ENCODE measurements around the gene ENAH. TPM values are rescaled to one million over a fixed set of nuclear protein-coding genes. Genes with fewer than 3 reads are reported as not detected.

ENAH gene
- total RNA-seq, 4 donors from 2014 or later, result 18.7 to 60.7 (median 30.5) TPM

DNA sequence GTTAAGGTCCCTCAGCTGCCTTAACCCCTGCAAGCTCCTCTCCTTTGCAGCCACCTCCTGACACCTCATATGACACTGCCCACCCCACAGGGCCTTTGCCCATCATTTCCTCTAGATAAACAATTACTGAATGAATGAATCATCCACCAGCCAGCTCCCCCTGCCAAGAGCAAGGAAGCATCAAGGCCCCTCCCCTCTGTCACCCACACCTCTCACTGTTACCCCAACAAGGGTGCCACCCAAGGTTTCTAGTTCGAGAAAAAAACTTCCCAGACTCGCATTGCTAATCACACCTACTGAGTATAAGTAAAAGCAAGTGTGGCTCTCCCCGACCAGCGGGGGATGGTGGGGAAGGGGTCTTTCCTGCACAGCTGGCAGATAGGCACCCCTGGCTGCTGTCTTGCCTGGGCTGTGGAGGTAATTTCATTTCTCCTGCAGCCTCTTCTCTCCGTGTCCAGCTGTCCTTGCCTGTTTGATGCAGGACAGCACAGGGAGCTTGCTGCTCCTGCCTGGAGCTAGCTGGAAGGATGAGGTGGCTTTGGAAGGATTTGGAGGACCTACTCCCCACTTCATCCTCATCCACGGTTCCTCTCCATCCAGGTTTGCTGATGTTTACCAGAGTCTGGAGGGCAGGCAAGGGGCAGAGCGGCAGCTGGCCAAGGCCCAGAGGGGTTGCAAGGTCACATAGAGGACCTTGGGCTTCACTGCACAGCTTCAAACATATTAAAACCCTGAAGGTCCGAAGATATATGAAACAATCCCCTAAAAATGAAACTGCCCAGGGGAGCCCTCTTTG lies 192.0 kb downstream of the ENAH start:
- ATAC-seq (ENCODE audit: low FRiP score) (no peak), DNase-seq (ENCODE audit: low spot score) (no peak)
- TF ChIP-seq, protein P1, sequence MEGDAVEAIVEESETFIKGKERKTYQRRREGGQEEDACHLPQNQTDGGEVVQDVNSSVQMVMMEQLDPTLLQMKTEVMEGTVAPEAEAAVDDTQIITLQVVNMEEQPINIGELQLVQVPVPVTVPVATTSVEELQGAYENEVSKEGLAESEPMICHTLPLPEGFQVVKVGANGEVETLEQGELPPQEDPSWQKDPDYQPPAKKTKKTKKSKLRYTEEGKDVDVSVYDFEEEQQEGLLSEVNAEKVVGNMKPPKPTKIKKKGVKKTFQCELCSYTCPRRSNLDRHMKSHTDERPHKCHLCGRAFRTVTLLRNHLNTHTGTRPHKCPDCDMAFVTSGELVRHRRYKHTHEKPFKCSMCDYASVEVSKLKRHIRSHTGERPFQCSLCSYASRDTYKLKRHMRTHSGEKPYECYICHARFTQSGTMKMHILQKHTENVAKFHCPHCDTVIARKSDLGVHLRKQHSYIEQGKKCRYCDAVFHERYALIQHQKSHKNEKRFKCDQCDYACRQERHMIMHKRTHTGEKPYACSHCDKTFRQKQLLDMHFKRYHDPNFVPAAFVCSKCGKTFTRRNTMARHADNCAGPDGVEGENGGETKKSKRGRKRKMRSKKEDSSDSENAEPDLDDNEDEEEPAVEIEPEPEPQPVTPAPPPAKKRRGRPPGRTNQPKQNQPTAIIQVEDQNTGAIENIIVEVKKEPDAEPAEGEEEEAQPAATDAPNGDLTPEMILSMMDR (IDR thresholded peaks at IDR 0.05), result no peak

DNA sequence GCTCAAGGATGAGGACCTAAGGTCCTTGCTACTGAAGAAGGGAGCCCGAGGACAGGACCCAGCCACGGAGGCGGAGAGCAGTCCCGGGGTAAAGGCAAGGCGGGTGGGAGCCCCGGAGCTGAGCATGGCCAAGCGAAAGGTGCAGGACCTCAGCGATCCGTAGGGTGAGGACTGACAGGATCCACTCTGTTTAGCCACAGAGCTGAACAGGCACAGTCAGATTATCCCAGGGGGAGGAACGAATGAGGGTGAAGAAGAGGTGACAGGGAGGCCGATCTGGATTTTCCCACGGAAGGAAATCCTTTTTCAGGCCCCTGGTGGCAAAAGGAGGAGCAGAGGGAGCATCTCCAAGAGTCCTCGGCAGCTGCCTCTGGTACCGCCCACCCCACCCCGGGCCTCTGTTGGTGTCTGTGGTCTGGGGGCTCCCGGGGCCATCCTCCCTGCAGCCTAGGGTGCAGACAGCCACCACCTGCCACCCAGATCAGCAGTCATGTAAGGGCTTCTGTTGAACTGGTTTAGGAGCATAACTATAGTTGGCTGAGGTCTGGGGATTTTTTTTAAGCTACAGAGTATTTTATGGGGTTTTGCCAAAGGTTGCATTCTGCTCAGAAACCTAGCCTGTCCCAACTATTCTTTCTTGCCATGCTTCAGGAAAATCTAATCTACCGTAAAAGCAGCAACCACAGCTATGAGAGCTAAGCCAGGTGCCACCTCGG lies 192.7 kb downstream of the ENAH start:
- ATAC-seq (ENCODE audit: low FRiP score) (no peak), DNase-seq (ENCODE audit: low spot score) (no peak)
- TF ChIP-seq, protein P1 (IDR thresholded peaks at IDR 0.05), result no peak

DNA sequence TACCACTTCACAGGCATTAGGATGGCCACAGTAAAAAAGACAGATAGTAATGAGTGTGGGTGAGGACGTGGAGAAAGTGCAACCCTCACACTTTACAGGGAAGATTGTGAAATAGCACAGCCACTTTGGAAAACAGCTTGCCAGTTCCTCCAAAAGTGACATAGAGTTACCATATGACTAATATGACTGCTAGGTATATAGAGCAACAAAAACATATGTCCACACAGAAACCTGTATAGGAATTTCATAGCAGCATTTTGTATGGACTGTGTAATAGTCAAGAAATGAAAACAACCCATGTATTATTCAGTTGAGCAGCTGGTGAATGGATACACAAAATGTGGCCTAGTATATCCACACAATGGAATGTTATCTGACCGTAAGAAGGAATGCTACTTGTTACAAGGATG lies 194.7 kb downstream of the ENAH start:
- ATAC-seq (ENCODE audit: low FRiP score), result no peak
- DNase-seq (ENCODE audit: low spot score), result no peak
- TF ChIP-seq, protein P1 (IDR thresholded peaks at IDR 0.05), result no peak

DNA sequence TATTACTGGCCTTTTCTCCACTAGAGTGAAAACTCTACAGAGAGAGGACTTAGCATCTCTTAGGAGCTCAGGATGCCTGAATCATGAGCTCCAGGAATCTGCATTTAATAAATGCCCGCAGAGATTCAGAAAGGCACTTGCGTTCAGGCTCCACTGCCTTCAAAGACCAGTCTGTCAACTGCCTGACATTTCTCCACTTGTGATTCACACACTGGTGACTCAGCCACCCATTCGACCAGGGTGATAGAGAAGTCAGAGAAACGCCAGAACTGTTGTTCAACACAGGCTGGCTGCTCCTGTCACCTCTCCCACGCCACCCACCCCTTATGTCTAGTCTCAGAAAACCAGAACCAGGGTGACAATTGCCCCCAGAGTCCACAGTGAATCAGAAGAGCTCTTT lies 198.2 kb downstream of the ENAH start:
- TF ChIP-seq, protein P1 (IDR thresholded peaks at IDR 0.05), result no peak
- no peak for DNase-seq (ENCODE audit: low spot score)
- no peak for ATAC-seq (ENCODE audit: low FRiP score)

DNA sequence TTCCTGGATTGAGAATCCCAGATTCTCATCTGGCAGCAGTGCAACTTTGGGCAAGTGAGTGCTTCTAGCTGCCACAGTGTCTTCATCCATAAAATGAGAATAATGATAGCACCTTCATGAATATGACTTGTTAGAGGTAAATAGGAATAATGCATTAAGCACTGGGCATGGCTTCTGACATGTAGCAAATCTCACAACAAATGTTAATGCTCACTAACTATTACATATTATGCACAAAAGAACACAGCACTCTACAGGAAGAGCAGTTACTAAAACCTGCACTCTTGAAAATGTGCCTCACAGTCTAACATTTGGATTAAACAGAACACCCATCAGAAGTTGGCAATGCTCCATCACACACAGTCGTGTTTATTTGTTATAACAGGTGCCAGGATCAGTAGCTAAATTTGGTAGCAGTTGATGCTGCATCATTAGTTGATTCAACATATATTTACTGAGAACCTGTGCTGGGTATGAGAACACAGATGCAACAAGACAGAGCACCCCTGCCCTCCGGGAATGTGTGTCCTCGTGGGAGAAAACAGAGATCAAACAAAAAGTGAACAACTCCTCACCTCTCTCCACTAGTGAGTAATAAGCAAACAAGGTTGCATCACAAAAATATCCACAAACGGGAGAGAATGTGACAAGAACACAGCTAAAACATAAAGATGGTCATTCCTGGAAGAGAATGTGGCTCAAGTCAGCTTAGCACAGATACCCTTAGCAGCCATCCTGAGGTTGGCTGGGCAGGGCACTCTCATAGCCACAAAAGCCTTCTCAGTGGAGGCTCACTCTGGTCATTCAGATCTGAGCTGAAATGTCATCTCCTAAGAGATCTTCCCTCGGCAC lies 198.9 kb downstream of the ENAH start:
- TF ChIP-seq, protein P1 (IDR thresholded peaks at IDR 0.05), result no peak
- ATAC-seq (ENCODE audit: low FRiP score), result no peak
- no peak for DNase-seq (ENCODE audit: low spot score)

DNA sequence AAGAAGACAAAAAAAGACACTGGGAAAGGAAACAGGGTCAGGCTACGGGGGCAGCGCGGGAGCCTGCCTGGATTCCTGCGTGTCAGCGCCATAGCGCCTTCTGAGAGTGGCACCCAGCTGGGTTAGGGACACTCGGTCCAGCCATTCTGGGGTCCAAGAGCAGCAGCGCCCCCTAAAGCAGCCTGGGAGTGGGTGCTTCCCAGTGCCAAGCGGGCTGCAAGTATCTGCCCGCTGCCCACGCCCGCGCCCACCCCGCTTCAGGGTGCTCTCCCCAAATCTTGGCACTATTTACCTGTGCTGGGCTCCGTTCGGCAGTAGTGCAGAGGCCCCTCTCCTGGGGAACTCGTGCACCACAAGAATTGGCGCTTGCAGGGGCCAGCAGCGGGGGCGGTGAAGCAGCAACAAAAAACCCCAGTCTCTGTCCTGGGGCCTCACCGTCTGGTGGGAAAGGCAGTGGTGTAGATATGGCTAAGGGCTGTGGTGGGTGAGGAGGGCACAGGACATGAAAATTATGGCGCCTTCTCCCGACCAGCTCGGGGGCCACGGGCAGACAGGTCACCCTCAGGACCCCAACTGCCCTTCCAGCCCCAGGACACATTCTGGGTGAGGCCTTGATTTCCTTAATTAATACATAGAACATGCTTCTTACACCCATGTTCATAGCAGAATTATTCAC lies 200.9 kb downstream of the ENAH start:
- TF ChIP-seq, protein P1 (IDR thresholded peaks at IDR 0.05), result no peak
- ATAC-seq (ENCODE audit: low FRiP score) (no peak), DNase-seq (ENCODE audit: low spot score) (no peak)
